GM21515 (cell line): ENCODE measurements around the gene FN1.
"Not testable (repeated sequence)": the region's sequence is repeated elsewhere in the genome, so short reads cannot be mapped to it uniquely, and the experiment has no call there.

Experiments used
- ATAC-seq: cut with Tn5 transposase; IDR thresholded peaks from one replicate; pipeline ENCODE4 v1.9.1; 2021; ENCODE audit not compliant: unreplicated experiment

FN1 gene

DNA sequence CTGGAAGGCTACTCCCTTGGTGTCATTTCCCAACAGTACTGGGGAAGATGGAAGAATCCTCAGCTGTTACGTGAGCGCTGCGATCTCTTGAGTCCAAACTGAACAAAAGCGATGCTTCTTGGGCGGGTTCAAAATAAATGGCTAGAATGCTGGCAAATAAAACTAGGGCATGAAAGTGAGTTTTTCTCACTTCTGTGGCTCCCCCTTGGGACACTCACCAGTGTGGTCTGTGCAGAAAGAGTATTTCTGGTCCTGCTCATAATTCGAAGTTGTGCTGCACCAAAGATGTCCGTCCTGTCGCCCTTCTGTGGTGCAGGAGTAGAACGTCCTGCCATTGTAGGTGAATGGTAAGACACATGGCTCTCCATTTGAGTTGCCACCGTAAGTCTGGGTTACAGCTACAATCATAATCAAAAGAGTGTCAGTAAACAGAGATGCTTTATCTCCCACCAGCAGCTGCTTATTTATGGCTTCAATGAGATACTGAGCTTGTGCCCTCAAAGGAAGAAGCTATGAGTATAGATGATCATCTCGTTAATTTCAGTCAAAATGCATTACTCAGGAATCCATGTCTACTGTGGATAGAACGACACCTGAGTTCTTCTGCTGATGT lies 11.8 kb downstream of the FN1 start:
- ATAC-seq: no peak

DNA sequence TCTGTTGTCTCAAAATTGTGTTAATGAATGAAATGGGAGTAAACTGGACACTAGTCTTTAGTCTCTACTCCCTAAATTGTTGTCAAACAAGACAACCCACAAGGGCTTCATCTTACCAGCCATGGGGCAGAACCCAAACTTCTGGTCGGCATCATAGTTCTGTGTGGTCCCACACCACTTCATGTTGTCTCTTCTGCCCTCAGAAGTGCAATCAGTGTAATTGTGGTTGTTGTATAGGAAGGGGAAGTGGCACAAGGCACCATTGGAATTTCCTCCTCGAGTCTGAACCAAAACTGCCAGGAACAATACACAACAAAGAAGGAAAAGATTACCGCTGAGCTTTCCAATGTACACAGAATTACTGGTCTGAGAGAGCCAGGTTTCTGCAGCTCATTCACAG lies 12.6 kb downstream of the FN1 start:
- ATAC-seq: no peak

GRCh38 chr2:215422676-215423075 lies 13.2 kb downstream of the FN1 start:
- ATAC-seq: no peak

DNA sequence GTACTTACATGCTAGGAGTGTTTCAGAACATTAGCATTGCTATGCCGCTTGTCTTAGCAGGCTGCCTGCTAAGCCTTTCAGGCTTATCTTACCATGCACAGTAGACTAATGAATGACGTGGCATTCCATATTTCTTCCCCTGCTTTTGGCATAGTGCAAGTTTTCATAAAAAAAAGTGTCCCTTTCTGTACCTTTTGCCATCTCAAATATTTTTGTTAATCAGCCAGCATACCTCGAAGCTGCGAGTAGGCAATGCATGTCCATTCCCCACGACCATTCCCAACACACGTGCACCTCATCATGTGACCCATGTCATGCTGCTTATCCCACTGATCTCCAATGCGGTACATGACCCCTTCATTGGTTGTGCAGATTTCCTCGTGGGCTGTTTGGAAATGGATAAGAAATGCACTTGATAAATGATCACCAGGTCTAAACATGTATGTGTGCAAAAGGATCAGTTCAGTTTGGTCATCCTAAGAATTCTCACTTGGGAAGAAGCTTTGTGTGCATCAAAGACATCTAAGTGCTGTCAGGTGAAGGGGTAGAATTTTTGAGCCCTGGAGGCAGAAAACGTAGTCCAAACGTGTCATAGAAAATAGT lies 13.9 kb downstream of the FN1 start:
- ATAC-seq: no peak

GRCh38 chr2:215420471-215420935 lies 15.4 kb downstream of the FN1 start:
- no peak for ATAC-seq

GRCh38 chr2:215419769-215420470 lies 15.9 kb downstream of the FN1 start:
- ATAC-seq: no peak

DNA sequence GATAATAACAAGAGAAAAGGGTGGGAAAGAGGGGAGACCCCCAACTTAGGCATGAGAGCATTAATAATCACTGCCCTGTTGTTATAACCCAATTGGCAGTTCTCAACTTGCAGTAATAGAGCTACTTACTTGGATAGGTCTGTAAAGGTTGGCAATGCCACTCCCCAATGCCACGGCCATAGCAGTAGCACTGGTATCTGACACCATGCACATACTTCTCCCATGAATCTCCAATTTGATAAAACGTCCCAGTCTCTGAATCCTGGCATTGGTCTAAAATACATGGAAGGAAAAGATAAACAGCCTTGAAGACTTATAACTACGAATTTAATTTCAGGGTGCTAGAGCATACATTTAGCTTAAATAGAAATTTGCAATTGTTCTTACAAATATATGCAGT lies 16.8 kb downstream of the FN1 start:
- no peak for ATAC-seq

DNA sequence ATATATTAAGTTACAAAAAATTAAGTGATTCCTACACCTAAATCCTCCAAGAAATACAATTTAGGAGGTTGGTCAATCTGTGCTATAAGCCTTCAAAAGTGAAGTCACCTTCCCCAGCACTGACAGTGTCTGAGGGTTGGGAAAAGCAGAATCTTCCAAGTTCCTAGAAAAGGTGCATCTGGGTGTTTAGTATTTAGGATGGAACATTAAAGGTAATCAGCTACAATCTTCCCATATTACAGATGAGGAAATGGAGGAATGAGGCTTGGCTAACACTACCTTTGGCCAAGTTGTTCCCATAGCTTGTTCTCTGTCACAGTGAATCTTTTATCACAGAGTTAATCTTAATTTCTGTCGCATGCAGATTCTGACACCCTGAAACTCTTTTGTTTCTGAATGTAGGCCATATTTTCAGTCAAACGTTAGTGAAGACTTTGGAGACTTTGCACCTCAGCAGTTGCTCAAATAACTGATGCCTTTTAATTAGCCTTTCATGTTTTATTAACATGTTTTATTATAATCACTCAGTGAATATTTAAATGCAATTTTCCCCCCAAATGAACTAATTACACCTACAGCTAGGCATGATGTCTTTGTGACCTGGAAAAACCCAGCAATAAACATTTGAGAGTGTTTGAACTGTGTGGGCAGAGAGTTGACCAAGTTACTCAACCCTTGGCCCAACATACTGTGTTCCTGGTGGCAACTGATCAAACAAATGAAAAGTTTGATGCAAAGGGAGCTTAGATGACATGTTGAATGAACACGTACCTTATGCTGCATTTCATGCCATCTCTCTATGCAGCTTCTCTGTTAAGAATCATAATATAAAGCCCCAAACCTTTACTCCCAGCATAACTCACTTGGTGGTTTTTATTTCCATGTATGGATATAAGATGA lies 17.6 kb downstream of the FN1 start:
- ATAC-seq: no peak

- no peak for ATAC-seq
Measured at GRCh38 chr2:215417400-215417951, 18.4 kb downstream of the FN1 start.

- ATAC-seq: no peak
Measured at GRCh38 chr2:215416656-215417055, 19.2 kb downstream of the FN1 start.

GRCh38 chr2:215415820-215416577 lies 19.9 kb downstream of the FN1 start:
- ATAC-seq: no peak

- ATAC-seq: no peak
Measured at GRCh38 chr2:215415218-215415617, 20.6 kb downstream of the FN1 start.

DNA sequence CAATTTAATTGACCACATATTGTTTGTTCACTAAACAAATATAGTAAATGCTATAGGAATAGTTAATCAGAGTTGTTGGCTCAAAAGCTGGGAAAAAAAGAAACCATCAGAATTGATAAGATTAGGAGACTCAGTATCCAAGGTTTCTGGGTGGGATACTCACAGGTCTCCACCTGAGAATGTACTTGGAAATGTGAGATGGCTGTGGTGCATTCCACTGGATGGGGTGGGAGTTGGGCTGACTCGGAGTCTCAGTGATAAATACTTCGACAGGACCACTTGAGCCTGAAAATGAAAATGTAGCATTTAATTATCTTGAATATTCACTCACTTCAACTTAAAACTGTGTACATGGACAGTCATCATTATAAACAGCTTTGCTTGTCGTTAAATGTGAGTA lies 21.2 kb downstream of the FN1 start:
- ATAC-seq: no peak

DNA sequence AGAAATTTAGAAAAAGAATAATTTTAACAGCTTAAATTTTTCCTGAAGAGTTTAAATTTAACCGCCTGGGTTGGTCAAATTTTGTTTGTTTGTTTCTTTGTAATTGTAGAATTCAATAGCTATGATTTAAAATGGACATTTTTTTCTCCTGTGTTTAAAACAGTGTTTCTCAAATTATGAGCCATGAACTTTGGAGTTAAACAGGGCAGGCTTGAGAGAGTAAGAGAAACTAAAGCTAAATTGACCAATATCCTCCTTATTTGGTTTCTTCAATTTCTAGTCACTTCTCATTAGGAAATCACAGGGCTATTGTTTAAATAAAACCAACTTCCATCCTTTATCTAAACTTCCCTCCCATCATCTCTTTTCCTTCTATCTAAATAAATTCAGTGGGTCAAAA lies 21.9 kb downstream of the FN1 start:
- ATAC-seq: no peak

GRCh38 chr2:215413484-215413777 lies 22.4 kb downstream of the FN1 start:
- no peak for ATAC-seq

GRCh38 chr2:215411941-215412743 lies 23.7 kb downstream of the FN1 start:
- ATAC-seq: no peak

- no peak for ATAC-seq
Measured at GRCh38 chr2:215410932-215411285, 25.0 kb downstream of the FN1 start.

GRCh38 chr2:215410181-215410931 lies 25.5 kb downstream of the FN1 start:
- ATAC-seq: not testable (repeated sequence)
